ENCODE measurements around the gene CINP. TPM values are rescaled to one million over a fixed set of nuclear protein-coding genes. Genes with fewer than 3 reads are reported as not detected.

Gene CINP
- total and polyA plus RNA-seq, 2 of the 8 experiments (the other 6 are each of a cell fraction or from before 2014, with no cell fraction given): 47.8 to 51.6 TPM

DNA sequence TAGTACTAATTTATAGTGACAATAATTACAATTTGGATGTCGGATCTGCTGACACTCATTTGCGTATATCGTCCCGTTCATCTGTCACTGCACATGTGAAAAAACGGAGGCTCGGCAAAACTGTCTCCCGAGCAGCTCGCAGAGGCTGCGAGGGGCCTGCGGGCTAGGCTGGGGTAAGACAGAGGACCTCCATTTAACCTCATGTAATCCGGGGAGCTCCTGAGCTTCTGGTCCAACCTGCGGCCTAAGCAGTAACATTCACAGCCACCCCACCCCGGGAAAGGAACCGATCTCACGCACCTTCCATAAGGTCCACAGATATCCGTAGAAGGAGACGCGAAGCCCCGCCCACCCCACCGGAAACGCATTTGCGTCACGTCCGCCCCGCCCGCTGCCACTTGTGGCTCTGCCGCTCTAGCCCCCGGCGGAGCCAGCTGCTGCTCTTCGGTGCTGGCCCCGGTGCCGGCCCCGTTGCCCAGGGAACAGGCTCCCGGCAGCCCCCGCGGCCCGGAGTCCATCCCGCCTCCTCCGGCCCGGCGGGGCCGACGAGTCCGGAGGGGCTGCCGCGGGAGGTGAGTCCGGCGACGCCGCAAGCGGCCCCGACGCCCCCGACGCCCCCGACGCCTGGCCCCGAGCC lies at the start of gene CINP, which contains the start of gene TECPR2 (continued):
- TF ChIP-seq CHD7 (IDR thresholded peaks at IDR 0.05; ENCODE audit: insufficient replicate concordance, low read length): no peak
- TF ChIP-seq BCL11A (IDR thresholded peaks at IDR 0.05; ENCODE audit: low read depth in 2 of 2, low read length in 2 of 2): no peak
- no peak for TF ChIP-seq ZNF274 (IDR thresholded peaks at IDR 0.05; ENCODE audit: borderline replicate concordance, extremely low read depth, low read length)
- TF ChIP-seq ATF3 (IDR thresholded peaks at IDR 0.05; ENCODE audit: insufficient read depth, low read depth, low read length): no peak
- TF ChIP-seq CHD1 (IDR thresholded peaks at IDR 0.05; ENCODE audit: low read depth, low read length): no peak
- no peak for TF ChIP-seq HDAC6 (IDR thresholded peaks at IDR 0.05; ENCODE audit: low read depth, low read length)
- TF ChIP-seq TAF1 (IDR thresholded peaks at IDR 0.05; ENCODE audit: low read depth, low read length): peak; percentile 61; the same call in 1 of the 2 replicates
- TF ChIP-seq MAFK (IDR thresholded peaks at IDR 0.05; ENCODE audit: low read depth, low read length): no peak
- no peak for TF ChIP-seq TEAD4 (IDR thresholded peaks at IDR 0.05; ENCODE audit: low read depth, low read length)
- no peak for TF ChIP-seq YY1 (IDR thresholded peaks at IDR 0.05; ENCODE audit: low read depth, low read length)
- TF ChIP-seq SIRT6 (IDR thresholded peaks at IDR 0.05; ENCODE audit: low read length): no peak
